NCI-H128 (cell line): Measurements from ENCODE around the gene INS.
"Not testable (repeated sequence)": the region's sequence is repeated elsewhere in the genome, so short reads cannot be mapped to it uniquely, and the experiment has no call there.

Source experiments
- DNase-seq: peaks from one replicate; lab custom pipeline; 2025; ENCODE audit not compliant: unreplicated experiment; lab: John Stamatoyannopoulos, UW

Gene INS

GRCh38 chr11:2199466-2200341 is 38.7 kb upstream of the INS start:
- DNase-seq, result no peak

- DNase-seq, result no peak
Measured at GRCh38 chr11:2198621-2199365, 37.8 kb upstream of the INS start.

GRCh38 chr11:2197771-2198520 is 36.9 kb upstream of the INS start:
- no peak for DNase-seq

DNA sequence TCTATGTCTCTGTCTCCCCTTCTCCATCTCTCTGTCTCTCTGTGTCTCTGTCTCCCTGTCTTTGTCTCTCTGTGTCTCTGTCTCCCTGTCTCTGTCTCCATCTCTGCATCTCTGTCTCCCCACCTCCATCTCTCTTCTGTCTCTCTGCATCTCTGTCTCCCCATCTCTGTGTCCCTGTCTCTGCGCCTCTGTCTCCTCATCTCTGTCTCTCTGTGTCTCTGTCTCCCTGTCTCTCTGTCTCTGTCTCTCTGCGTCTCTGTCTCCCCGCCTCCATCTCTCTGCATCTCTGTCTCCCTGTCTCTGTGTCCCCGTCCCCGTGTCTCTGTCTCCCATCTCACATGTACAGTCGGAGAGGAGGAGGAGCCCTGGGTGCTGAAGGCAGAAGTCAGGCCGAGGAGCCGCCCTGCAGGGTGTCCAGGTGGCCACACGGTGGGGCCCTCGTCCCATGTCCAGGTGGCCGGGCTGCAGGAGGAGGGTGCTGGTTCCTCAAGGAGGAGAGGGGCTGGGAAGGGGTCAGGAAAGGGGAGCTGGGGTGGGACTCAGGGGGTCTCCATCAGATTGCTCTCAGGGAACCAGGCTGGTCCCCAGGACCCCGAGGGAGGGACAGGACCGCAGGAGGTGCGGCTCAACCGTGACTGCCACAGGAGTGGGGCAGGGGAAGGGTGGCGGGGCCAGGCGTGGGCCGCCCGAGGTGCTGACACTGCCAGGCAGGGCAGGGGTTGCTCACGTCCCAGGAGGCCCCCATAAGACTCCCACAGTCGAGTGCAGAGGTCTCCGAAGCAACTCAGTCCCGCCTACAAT is 36.2 kb upstream of the INS start:
- peak; percentile 4 for DNase-seq

DNA sequence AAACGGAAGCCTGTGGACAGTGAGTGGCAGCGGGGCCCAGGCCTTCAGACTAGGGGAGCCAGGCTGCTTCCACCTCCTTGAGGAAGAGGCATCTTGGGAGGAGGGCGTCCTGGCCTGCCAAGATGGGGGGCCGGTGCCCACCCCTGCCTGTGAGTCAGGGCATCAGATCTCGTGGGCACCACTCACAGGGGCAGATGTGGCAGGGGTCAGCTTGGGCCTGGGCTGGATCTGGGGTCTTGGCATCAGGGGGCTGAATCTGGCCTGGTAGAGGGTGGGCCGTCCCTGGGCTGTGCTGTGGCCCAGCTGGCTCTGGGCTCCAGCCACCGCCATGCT is 34.7 kb upstream of the INS start:
- DNase-seq, result no peak

GRCh38 chr11:2194877-2195755 is 34.1 kb upstream of the INS start:
- DNase-seq, result no peak

GRCh38 chr11:2193888-2194595 is 33.0 kb upstream of the INS start:
- DNase-seq, result not testable (repeated sequence)

DNA sequence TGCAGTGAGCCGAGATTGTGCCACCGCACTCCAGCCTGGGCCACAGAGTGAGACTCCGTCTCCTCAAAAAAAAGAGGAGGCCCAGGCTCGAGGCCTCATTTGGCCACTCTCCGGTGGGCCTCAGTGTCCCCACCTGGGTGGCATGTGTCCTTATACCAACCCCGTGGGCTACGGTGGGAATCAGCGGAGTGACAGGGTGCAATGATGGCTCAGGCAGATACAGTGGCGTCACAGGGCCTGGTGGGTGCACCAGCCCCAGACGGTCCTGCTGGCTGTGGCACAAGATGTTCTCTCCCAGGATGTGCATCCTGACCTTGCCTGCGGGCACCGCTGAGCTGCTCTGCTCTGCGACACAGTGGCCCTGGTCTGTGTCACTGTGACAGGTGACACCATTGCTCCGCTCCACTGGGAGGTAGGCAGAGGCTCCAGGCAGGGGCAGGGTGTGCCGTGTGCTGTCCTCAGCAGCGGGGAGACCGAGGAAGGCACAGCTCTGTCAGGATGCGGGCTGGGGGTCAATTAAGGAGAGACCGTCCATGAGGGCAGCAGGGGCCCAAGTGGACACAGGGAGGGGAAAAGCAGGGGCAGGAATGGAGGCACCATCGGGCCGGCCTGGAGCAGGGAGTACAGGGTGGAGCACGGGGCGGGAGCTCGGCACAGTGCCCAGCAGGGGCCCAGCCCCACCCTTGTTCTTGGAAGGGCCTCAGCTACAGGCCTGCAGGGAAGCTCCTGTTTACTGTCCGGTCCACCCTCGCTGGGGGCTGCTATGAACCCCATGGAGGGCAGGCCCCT is 32.3 kb upstream of the INS start:
- DNase-seq, result no peak

- no peak for DNase-seq
Measured at GRCh38 chr11:2192435-2192834, 31.4 kb upstream of the INS start.

GRCh38 chr11:2191883-2192282 is 30.9 kb upstream of the INS start:
- DNase-seq, result no peak

DNA sequence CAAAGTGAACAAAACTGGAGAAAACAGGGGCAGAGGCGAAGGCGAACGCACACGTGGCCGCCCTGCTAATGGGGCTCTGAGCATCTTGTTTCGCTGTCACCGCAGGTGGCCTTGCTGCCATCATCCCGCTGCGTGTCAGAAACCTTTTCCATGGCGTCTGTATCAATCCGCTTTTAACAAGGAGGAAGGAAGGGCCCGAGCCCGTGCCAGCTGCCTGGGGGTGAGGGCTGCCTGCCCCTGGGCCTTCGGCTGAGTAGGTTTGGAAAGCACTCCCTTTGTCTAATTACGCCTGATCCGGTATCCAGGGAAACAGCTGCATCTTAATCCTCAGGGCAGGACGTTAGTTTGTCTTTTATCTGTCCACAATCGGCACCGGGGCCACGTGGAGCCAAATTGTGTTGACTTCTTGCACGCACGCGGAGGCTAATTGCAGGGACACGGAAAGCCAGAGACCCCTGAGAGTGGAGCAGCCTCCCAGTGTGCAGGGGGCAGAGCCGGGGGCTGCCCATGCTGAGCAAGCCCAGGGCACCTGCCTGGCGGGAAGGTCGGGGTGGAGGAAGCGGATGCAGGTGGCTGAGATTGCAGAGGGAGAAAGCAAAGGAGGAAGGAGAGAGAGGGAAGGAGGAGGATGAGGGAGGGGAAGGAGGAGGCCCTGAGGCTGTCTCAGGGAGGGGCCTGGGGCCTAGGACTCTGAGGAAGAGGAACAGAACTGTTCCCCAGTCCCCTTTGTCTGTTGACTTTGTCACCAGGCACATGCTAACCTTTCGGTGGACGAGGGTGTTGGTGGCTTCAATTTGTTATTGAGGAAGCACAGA is 29.9 kb upstream of the INS start:
- DNase-seq, result no peak

- no peak for DNase-seq
Measured at GRCh38 chr11:2189938-2190656, 29.1 kb upstream of the INS start.

DNA sequence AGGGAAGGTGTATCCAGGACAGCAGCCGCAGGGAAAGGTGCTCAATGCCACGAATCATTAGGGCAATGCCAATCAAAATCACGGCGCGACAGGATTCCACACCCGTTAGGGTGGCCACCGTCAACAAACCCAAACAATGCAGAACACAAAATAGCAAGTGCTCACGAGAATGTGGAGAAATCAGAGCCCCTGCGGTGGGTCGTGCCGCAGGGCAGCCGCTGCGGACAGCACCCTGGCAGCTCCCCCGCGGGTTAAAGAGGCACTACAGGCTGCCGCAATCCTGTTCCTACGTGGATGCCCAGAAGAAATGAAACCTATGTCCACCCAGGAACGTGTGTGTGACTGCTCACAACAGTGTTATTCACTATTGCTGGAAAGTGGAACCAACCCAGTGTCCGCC is 27.7 kb upstream of the INS start:
- DNase-seq, result no peak

GRCh38 chr11:2187280-2187707 is 26.3 kb upstream of the INS start:
- DNase-seq, result no peak

GRCh38 chr11:2186669-2187279 is 25.8 kb upstream of the INS start:
- peak; percentile 42 for DNase-seq

DNA sequence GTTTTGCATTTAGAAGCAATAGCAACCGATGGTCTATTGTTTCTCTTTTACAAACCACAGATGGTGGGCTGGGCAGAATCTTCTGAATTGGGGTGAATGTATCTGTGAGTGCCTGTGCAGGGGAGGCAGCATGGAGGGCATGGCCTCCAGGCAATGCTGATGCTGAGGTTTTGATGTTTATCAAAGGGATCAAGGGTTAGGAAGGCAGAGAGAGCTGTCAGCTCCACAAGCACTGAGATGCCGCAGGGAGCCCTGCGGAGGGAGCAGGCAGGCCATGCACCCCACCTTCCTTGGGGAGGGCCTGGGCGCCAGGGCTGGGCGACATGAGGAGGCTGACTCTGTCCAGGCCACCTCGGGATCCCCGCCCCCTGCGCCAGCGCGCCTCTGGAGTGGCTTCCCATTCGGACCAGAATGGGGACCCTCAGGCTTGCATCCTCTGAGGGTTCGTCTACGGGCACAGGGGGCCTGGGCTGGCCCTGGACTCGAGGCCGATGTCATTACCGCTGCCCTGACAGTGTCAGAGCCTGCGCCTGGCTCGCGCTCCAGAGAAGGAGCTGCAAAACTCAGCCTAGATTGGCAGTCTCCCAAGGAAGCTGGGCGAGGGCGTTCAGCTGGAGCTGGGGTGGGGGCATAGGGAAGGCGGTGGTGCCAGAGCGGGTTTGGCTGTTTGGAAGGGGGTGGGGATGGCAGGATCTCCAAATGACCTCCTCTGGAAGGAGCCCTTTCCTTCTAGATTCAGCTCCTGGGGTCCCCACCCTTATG is 24.5 kb upstream of the INS start:
- DNase-seq, result no peak
